A673 (cell line): ENCODE results near the gene TCF15. TPM values are rescaled to one million over a fixed set of nuclear protein-coding genes. Genes with fewer than 3 reads are reported as not detected.

Experiments
- BruUV-seq: library from RNA; stranded (reverse); fragments of 400-500 nt; replicated peaks from 2 replicates; lab custom pipeline; 2021; lab: Mats Ljungman, UMichigan
- CTCF ChIA-PET: fragments of 300-600 bp; sonication (Branson Sonifier 250); formaldehyde crosslinking; loops from one replicate; lab custom pipeline; 2022; ENCODE audit warnings: antibody characterized with exemption; lab: Charles Lee
- POLR2A ChIA-PET: fragments of 300-600 bp; sonication (Branson Sonifier 250); formaldehyde crosslinking; loops from one replicate; lab custom pipeline; 2022; ENCODE audit warnings: antibody characterized with exemption; ENCODE audit not compliant: low non-redundant PET; lab: Charles Lee
- DNase-seq: peaks from one replicate; pipeline ENCODE4 v3.0.0-alpha.2; 2015; ENCODE audit warnings: low spot score
- H3K27ac ChIP-seq: fragments of 200-600 bp; sonication (generic); 2 replicates; pipeline ENCODE4 v1.5.1; 2016; ENCODE audit warnings: mixed run types, low read depth, mild to moderate bottlenecking, mixed read lengths, antibody characterized with exemption, low read length; ENCODE audit not compliant: poor library complexity, severe bottlenecking
- H3K27me3 ChIP-seq: fragments of 200-600 bp; sonication (generic); replicated peaks from 2 replicates; pipeline ENCODE4 v1.6.1; 2017; ENCODE audit warnings: mixed run types, low read depth, mild to moderate bottlenecking, mixed read lengths, antibody characterized with exemption, low read length; ENCODE audit not compliant: insufficient read depth, poor library complexity
- H3K36me3 ChIP-seq: fragments of 200-600 bp; sonication (generic); 2 replicates; pipeline ENCODE4 v1.6.1; 2016; ENCODE audit warnings: mixed run types, mild to moderate bottlenecking, mixed read lengths, antibody characterized with exemption, low read length; ENCODE audit not compliant: insufficient read depth, poor library complexity, severe bottlenecking
- H3K4me1 ChIP-seq: fragments of 200-600 bp; sonication (generic); 2 replicates; pipeline ENCODE4 v1.6.1; 2017; ENCODE audit warnings: mixed run types, mild to moderate bottlenecking, mixed read lengths, antibody characterized with exemption, low read length; ENCODE audit not compliant: insufficient read depth, poor library complexity, severe bottlenecking
- H3K4me3 ChIP-seq: fragments of 200-600 bp; sonication (generic); 2 replicates; pipeline ENCODE4 v1.5.1; 2016; ENCODE audit warnings: low read depth, mixed run types, mild to moderate bottlenecking, mixed read lengths, low read length; ENCODE audit not compliant: poor library complexity, severe bottlenecking
- H3K9me3 ChIP-seq: fragments of 200-600 bp; sonication (generic); 2 replicates; pipeline ENCODE4 v1.6.1; 2016; ENCODE audit warnings: mixed run types, low read depth, mild to moderate bottlenecking, mixed read lengths, antibody characterized with exemption, low read length; ENCODE audit not compliant: poor library complexity, severe bottlenecking
- EZH2 ChIP-seq: fragments of 200-600 bp; sonication (generic); IDR thresholded peaks from 2 replicates; pipeline ENCODE4 v1.6.1; 2017; ENCODE audit warnings: borderline replicate concordance, low read depth, mild to moderate bottlenecking, mixed read lengths, antibody characterized with exemption, low read length; ENCODE audit not compliant: poor library complexity, severe bottlenecking
- intact Hi-C: fragments of 100-400 bp; cut with micrococcal nuclease; formaldehyde crosslinking; loops from one replicate; pipeline ENCODE4 v1.10.0; 2022; ENCODE audit not compliant: unreplicated experiment
- total RNA-seq: library from RNA; stranded (reverse); gene quantifications from 2 replicates; pipeline ENCODE4 v1.2.3, GENCODE V29; 2021
- TF ChIP-seq, protein P1 (sequence below): fragments of 300-800, 200-600 bp; sonication (generic); conservative IDR thresholded peaks from 2 replicates; pipeline ENCODE4 v1.5.1; 2017; ENCODE audit warnings: low read depth, mild to moderate bottlenecking, antibody characterized with exemption, low read length, moderate library complexity, mixed read lengths

Gene TCF15
- total RNA-seq, 1 experiment from 2014 or later = 0.24 TPM

DNA sequence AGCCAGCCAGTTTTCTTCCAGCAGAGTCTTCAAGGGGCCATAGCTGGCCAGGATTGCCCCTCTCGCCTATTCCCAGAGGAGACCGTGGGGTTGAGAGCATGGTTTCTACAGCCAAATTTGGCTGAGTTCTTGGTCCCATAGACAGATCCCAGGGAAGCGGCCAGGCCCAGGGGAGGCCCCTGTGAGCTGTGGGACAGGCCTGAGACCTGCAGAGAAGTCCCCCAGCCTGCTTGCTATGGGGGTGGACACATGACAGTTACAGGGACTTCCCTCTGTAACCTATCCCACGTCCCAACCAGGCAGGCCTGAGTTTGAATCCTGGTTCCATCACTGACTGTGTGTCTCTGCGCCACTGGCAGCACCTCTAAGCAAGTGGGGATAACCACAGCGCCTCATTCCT lies 2.6 kb downstream of the TCF15 start:
- POLR2A ChIA-PET = no interaction called here
- Histone ChIP-seq H3K36me3 (no peaks in the 10 kb centered on the region), H3K4me1 (peaks cover 6% of the 10 kb centered on the region), H3K27ac (no peak overlapping the region), H3K9me3 (no peaks in the 10 kb centered on the region), H3K4me3 (no peak overlapping the region), H3K27me3 (peaks cover 42% of the 10 kb centered on the region)
- BruUV-seq = no TSS peak
- CTCF ChIA-PET = no interaction called here
- intact Hi-C loops = no loop called here
- DNase-seq = no peak
- no peak for TF ChIP-seq EZH2
- TF ChIP-seq, protein P1, sequence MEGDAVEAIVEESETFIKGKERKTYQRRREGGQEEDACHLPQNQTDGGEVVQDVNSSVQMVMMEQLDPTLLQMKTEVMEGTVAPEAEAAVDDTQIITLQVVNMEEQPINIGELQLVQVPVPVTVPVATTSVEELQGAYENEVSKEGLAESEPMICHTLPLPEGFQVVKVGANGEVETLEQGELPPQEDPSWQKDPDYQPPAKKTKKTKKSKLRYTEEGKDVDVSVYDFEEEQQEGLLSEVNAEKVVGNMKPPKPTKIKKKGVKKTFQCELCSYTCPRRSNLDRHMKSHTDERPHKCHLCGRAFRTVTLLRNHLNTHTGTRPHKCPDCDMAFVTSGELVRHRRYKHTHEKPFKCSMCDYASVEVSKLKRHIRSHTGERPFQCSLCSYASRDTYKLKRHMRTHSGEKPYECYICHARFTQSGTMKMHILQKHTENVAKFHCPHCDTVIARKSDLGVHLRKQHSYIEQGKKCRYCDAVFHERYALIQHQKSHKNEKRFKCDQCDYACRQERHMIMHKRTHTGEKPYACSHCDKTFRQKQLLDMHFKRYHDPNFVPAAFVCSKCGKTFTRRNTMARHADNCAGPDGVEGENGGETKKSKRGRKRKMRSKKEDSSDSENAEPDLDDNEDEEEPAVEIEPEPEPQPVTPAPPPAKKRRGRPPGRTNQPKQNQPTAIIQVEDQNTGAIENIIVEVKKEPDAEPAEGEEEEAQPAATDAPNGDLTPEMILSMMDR = no peak

DNA sequence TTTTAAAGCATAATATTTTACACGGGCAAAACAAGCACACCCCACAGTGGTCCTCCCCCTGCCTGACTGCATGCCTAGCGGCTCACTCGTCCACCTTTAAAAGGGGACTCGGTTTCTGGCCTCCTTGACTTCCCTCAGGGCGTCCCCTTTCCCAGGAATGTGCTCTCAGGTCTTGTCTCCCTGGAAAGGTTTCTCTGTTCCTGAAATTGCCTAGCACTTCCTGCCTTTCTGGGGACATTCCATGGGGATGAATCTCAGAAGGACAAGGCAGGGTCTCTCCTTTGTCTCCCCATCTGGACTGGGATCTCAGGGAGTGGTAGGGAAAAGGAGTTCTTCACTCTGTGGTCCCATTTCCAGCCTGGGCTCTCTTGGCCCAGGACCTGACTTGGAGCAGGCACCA lies 4.9 kb downstream of the TCF15 start:
- no peak for DNase-seq
- TF ChIP-seq, protein P1 = no peak
- no peak for TF ChIP-seq EZH2
- Histone ChIP-seq H3K4me3 (no peak overlapping the region), H3K36me3 (no peaks in the 10 kb centered on the region), H3K9me3 (no peaks in the 10 kb centered on the region), H3K27me3 (peaks cover 20% of the 10 kb centered on the region), H3K27ac (no peak overlapping the region), H3K4me1 (no peaks in the 10 kb centered on the region)
- ChIA-PET CTCF (no interaction called here), POLR2A (no interaction called here)
- intact Hi-C loops = no loop called here
- BruUV-seq = no TSS peak

DNA sequence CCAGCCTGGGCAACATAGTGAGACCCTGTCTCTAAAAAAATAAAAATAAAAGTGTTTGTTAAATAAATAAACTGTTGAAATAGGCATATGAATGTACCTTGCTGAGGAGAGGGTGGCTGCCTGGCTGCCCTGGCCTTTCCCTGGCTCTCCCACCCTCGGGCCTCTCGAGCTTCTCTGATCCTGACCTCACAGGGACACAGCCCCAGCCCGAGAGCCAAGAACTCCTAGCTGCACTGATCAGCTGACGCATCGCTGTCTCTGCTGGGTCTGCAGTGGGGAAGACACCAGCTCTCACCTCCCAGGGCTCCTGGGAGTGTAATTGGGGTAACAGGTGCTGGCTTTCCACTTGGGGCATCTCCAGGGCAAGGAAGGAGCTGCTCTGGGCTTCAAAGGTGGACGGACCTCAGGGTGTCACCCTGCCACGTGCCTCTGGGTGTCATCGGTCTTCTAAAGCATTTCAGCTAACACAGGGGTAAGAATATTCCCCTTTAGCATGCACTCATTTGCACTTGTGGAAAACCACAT lies 6.9 kb downstream of the TCF15 start:
- no peak for TF ChIP-seq EZH2
- TF ChIP-seq, protein P1 = no peak
- POLR2A ChIA-PET = no interaction called here
- intact Hi-C loops = no loop called here

More for the DNA sequence above, 6.9 kb downstream of the TCF15 start:
- CTCF ChIA-PET = no interaction called here
- no peak for DNase-seq
- H3K4me3 ChIP-seq = no peak overlapping the region
- no peaks in the 10 kb centered on the region for H3K36me3 ChIP-seq
- no peaks in the 10 kb centered on the region for H3K4me1 ChIP-seq
- H3K27ac ChIP-seq = no peak overlapping the region
- peaks cover 3% of the 10 kb centered on the region for H3K27me3 ChIP-seq
- H3K9me3 ChIP-seq = no peaks in the 10 kb centered on the region
- no TSS peak for BruUV-seq
